Measurements from ENCODE around the gene CPS1. TPM values are rescaled to one million over a fixed set of nuclear protein-coding genes. Genes with fewer than 3 reads are reported as not detected.

CPS1 gene
- total RNA-seq, 2 experiments from 2014 or later = 1.2 to 1.3 TPM

DNA sequence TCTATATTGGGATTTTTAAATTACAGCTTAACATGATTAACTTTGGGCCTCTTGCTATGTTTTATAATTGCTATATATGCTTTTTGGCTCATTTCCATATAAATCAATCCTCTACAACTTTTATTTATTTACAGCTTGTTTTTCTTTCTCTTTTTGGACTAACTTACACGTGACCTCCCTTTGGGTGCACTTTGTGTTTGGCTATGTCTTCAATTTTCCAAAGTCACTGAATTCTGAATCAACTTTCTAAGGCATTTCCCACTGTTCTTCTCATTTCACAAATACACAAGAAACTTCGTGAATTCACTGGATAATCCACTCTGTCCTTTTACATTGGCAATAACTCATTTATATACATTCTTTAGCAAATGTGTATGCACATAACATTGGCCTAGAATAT is 5.4 kb upstream of the CPS1 start:
- ChIA-PET POLR2A (no interaction called here), CTCF (no interaction called here)
- no peaks in the 10 kb centered on the region for H3K9me3 Mint-ChIP-seq (ENCODE audit: insufficient read depth)
- no peak for DNase-seq
- no peak overlapping the region for H3K4me3 Mint-ChIP-seq
- ATAC-seq = no peak
- H3K36me3 Mint-ChIP-seq (ENCODE audit: low read depth) = no peaks in the 10 kb centered on the region
- H3K27me3 Mint-ChIP-seq (ENCODE audit: low read depth) = no peaks in the 10 kb centered on the region
- no peaks in the 10 kb centered on the region for H3K4me1 Mint-ChIP-seq (ENCODE audit: low read depth)
- no peak overlapping the region for H3K27ac Mint-ChIP-seq

DNA sequence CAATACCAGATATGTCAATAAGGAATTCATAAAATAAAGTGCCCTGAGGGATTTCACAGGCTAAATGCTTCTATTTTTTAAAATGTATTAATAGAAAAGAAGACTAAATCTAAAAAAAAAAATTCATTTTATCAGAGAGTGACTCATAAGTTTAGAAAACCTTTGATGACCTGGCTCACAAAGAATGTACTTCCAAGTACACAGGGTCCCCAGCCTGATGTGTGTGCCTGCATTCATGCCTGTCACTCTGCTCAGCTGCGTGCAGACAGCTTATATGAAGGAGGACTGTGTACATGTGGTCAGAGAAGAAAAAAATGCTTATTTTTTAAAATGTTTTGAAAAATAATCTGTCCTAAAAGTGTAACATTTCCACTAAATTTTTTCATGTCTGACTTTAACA is 3.0 kb upstream of the CPS1 start:
- ATAC-seq (no peak), DNase-seq (no peak)
- Mint-ChIP-seq H3K27ac (no peak overlapping the region), H3K27me3 (ENCODE audit: low read depth) (no peaks in the 10 kb centered on the region), H3K36me3 (ENCODE audit: low read depth) (no peaks in the 10 kb centered on the region), H3K4me3 (no peak overlapping the region), H3K9me3 (ENCODE audit: insufficient read depth) (no peaks in the 10 kb centered on the region), H3K4me1 (ENCODE audit: low read depth) (no peaks in the 10 kb centered on the region)
- POLR2A ChIA-PET = no interaction called here
- CTCF ChIA-PET = no interaction called here

DNA sequence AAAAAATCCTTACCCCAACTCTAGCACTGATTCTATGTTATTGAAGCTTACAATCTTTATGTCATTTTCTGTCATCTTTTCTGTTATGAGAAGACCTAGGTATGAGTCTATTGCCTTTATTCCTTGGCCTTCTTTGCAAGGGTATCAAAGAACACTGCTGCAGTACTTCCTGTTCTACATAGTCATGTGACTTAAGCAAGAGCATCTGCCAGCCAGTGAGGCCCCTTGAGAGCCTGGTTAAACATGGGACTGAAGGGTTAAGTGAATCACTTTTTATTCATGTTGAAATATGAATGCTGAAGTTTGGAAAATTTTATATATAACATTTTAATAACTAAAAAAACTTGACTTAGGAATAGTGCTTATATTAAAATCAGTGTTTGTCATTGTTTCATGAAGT is 844 bp upstream of the CPS1 start:
- Mint-ChIP-seq H3K27me3 (ENCODE audit: low read depth) (no peaks in the 10 kb centered on the region), H3K27ac (no peak overlapping the region), H3K4me3 (no peak overlapping the region), H3K36me3 (ENCODE audit: low read depth) (no peaks in the 10 kb centered on the region), H3K4me1 (ENCODE audit: low read depth) (no peaks in the 10 kb centered on the region), H3K9me3 (ENCODE audit: insufficient read depth) (no peaks in the 10 kb centered on the region)
- DNase-seq = no peak
- ChIA-PET CTCF (no interaction called here), POLR2A (no interaction called here)
- no peak for ATAC-seq

DNA sequence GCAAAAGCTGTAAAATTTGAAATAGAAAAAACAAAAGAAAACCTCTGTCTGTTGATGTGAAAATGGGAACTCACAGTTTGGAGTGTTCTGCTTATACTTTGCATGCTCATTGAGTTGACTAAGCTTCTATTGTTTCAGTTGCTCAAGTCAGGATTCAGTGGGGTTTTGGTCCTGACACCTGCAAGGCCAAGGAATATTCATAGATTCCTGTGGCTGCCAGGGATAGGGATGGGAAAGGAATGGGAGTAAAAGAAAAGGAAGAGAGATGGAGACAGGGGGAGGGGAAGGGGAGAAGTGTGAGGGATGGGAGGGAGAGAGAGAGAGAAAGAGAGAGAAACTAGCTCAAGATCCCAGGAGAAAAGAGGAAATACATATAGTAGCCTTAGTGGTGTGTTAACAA is 1.3 kb downstream of the CPS1 start:
- ATAC-seq = no peak
- POLR2A ChIA-PET = no interaction called here
- H3K27ac Mint-ChIP-seq = no peak overlapping the region
- H3K36me3 Mint-ChIP-seq (ENCODE audit: low read depth) = no peaks in the 10 kb centered on the region
- no peak overlapping the region for H3K4me3 Mint-ChIP-seq
- no peaks in the 10 kb centered on the region for H3K9me3 Mint-ChIP-seq (ENCODE audit: insufficient read depth)
- no peaks in the 10 kb centered on the region for H3K4me1 Mint-ChIP-seq (ENCODE audit: low read depth)
- no peak for DNase-seq
- H3K27me3 Mint-ChIP-seq (ENCODE audit: low read depth) = no peaks in the 10 kb centered on the region
- CTCF ChIA-PET = interaction anchor here (0.6 kb wide), 1 partner anchor 55 kb away, joined by 4 read pairs; no protein-coding TSS in a partner anchor

DNA sequence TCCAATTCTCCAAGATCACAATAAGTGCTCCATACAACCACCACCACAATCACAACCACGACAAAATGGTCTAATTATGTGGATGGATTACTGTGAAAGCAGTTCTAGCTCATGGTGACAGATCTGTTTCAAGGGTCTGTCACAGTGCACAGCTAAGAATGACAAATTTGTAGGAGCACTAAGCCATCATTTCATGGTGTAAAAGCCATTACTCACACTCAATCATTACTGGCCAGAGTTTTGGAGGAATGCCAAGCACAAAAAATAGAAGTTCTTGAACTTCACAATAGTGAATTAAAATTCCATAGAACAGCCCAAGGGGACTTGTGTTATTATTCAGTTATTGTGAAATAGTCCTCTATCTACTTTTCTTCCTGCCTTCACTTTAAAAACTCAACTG is 2.3 kb downstream of the CPS1 start:
- ATAC-seq = no peak
- Mint-ChIP-seq H3K36me3 (ENCODE audit: low read depth) (no peaks in the 10 kb centered on the region), H3K27ac (no peak overlapping the region), H3K4me3 (no peak overlapping the region), H3K9me3 (ENCODE audit: insufficient read depth) (no peaks in the 10 kb centered on the region), H3K27me3 (ENCODE audit: low read depth) (no peaks in the 10 kb centered on the region), H3K4me1 (ENCODE audit: low read depth) (no peaks in the 10 kb centered on the region)
- POLR2A ChIA-PET = no interaction called here
- no peak for DNase-seq
- CTCF ChIA-PET = no interaction called here

DNA sequence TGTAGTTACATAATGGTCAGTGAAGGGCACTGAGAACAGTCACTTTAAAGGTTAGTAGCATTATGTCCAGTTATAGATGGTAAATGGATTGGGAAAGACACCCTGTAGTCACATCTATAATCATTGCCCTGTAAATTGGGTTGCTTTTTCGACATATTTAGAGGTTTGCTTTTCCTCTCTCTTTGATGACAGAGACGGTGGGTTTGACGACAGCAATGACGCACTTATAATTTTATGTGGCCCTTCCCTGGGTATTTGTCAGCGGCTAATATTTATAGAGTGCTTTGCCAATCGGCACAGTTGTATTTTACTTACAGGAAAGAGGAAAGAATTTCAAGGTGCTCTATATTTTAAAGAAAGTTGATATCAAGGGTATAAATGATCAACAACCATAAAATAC is 2.8 kb downstream of the CPS1 start:
- no peak for ATAC-seq
- ChIA-PET POLR2A (no interaction called here), CTCF (no interaction called here)
- DNase-seq = no peak
- H3K4me3 Mint-ChIP-seq = no peak overlapping the region
- H3K27me3 Mint-ChIP-seq (ENCODE audit: low read depth) = no peaks in the 10 kb centered on the region
- no peaks in the 10 kb centered on the region for H3K9me3 Mint-ChIP-seq (ENCODE audit: insufficient read depth)
- no peaks in the 10 kb centered on the region for H3K4me1 Mint-ChIP-seq (ENCODE audit: low read depth)
- H3K27ac Mint-ChIP-seq = no peak overlapping the region
- H3K36me3 Mint-ChIP-seq (ENCODE audit: low read depth) = no peaks in the 10 kb centered on the region

DNA sequence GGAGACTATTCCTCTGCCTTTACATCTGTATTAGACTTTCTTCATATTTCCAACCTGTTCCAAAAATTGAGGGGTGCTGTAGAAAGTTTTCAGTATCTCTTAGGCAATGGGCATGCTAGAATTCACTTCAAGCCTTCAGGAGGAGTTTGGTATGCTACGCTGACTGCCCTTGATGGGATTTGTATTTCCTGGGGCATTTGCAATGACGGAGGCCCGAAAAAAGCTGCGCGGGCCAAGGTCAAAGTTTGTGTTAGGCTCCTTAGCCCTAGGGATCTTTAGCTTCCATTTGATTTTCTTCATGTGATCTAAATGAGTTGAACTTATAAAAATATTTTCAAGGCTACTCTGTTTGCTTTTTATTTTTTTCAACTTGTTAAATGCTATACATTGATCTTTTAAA is 5.1 kb downstream of the CPS1 start:
- no peak overlapping the region for H3K27ac Mint-ChIP-seq
- ATAC-seq = no peak
- no peaks in the 10 kb centered on the region for H3K4me1 Mint-ChIP-seq (ENCODE audit: low read depth)
- no peak overlapping the region for H3K4me3 Mint-ChIP-seq
- no peaks in the 10 kb centered on the region for H3K27me3 Mint-ChIP-seq (ENCODE audit: low read depth)
- H3K9me3 Mint-ChIP-seq (ENCODE audit: insufficient read depth) = no peaks in the 10 kb centered on the region
- CTCF ChIA-PET = no interaction called here
- H3K36me3 Mint-ChIP-seq (ENCODE audit: low read depth) = no peaks in the 10 kb centered on the region
- no peak for DNase-seq
- POLR2A ChIA-PET = no interaction called here

DNA sequence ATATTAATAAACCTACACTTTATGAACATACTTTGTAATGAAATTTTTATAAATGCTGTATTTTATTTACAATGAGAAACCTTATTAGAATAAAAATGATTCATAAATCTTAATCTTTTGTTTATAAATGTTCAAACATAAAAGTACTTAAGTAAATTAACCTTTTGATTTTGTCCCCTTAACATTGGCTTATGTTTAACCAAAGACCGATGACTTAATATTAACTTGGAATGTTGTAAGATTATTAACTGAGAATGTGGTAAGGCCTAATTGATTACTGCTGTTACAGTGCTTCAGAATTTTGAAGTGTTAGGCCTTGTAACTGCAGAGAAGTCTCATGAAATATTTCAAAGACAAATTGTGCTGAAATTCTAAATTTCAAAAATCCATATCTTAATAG is 5.7 kb downstream of the CPS1 start:
- Mint-ChIP-seq H3K27me3 (ENCODE audit: low read depth) (no peaks in the 10 kb centered on the region), H3K9me3 (ENCODE audit: insufficient read depth) (no peaks in the 10 kb centered on the region), H3K4me1 (ENCODE audit: low read depth) (no peaks in the 10 kb centered on the region), H3K36me3 (ENCODE audit: low read depth) (no peaks in the 10 kb centered on the region), H3K4me3 (no peak overlapping the region), H3K27ac (no peak overlapping the region)
- DNase-seq (no peak), ATAC-seq (no peak)
- CTCF ChIA-PET = no interaction called here
- POLR2A ChIA-PET = no interaction called here

DNA sequence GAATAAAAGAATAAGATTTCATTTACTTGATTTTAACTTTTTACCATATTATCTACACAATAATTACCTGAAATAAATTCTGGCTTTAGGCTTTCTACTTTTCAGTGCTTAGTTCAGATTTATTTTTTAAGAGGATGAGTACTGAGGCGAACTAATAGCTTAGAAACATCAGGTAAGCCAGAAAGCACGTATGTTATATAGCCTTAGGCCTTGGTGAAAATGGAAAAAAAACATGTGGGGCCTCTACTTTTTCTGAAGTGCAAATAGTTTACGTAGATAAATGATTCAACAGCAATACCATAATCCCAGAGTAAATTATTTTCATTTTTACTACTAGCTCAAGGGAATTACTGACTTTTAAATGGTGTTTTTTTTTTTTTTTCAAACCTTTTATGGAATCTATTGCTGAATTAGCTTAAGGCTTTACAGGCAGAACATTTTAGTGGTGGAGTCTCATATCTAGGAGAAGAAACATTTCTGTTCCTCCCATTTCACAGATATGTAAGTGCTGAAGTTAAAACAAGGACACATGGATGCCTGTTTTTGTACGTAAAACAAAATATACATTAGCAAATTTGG is 6.2 kb downstream of the CPS1 start:
- H3K9me3 Mint-ChIP-seq (ENCODE audit: insufficient read depth) = no peaks in the 10 kb centered on the region
- H3K4me1 Mint-ChIP-seq (ENCODE audit: low read depth) = no peaks in the 10 kb centered on the region
- no peak overlapping the region for H3K27ac Mint-ChIP-seq
- DNase-seq = no peak
- ATAC-seq = no peak
- H3K27me3 Mint-ChIP-seq (ENCODE audit: low read depth) = no peaks in the 10 kb centered on the region
- no peaks in the 10 kb centered on the region for H3K36me3 Mint-ChIP-seq (ENCODE audit: low read depth)
- H3K4me3 Mint-ChIP-seq = no peak overlapping the region
- ChIA-PET CTCF (no interaction called here), POLR2A (no interaction called here)

DNA sequence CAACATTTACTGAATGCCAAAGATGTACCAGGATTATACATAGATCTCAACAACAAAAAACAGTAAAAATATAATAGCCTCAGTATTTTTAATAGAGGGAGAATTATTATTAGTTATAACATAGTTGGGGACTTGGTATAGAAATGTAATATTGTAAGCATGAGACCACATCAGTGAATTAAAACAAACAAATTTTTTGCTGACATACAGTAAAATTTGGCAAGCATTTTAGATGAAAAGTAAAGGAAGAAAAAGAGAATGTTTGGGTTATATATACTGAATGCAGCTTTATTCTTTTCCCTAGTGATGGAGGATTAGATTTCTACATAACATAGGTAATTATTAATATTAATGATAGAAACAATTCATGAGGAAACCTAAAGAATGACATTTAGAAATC is 10.9 kb downstream of the CPS1 start:
- POLR2A ChIA-PET = no interaction called here
- ATAC-seq (no peak), DNase-seq (no peak)
- Mint-ChIP-seq H3K27me3 (ENCODE audit: low read depth) (peaks cover 2% of the 10 kb centered on the region), H3K9me3 (ENCODE audit: insufficient read depth) (no peaks in the 10 kb centered on the region), H3K4me1 (ENCODE audit: low read depth) (no peaks in the 10 kb centered on the region), H3K4me3 (no peak overlapping the region), H3K27ac (no peak overlapping the region), H3K36me3 (ENCODE audit: low read depth) (no peaks in the 10 kb centered on the region)
- CTCF ChIA-PET = interaction anchor here (0.9 to 1.7 kb wide), 2 partner anchors 9 to 12 kb away, joined by 3 to 4 read pairs; no protein-coding TSS in a partner anchor

DNA sequence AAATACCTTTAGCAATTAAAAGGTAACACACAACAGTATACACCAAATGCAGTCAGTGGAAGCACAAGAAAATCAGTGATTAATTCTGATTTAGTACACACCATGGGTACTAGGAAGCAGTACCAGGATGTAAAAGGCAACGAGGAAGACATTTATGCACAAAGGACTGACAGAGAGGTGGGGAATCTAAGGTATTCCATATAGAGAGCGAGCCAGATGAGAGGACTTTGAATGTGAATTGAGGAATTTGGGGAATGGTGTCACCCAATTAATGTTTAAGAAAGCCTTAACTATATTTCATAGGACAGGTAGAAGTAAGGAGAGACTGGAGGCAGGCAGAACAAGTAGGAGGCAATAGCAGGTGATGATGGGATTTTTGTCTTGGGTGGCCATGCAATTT is 11.7 kb downstream of the CPS1 start:
- ChIA-PET CTCF (no interaction called here), POLR2A (no interaction called here)
- no peaks in the 10 kb centered on the region for H3K4me1 Mint-ChIP-seq (ENCODE audit: low read depth)
- peaks cover 2% of the 10 kb centered on the region for H3K27me3 Mint-ChIP-seq (ENCODE audit: low read depth)
- ATAC-seq = no peak
- no peak overlapping the region for H3K27ac Mint-ChIP-seq
- no peak overlapping the region for H3K4me3 Mint-ChIP-seq
- H3K9me3 Mint-ChIP-seq (ENCODE audit: insufficient read depth) = no peaks in the 10 kb centered on the region
- DNase-seq = no peak
- H3K36me3 Mint-ChIP-seq (ENCODE audit: low read depth) = no peaks in the 10 kb centered on the region

DNA sequence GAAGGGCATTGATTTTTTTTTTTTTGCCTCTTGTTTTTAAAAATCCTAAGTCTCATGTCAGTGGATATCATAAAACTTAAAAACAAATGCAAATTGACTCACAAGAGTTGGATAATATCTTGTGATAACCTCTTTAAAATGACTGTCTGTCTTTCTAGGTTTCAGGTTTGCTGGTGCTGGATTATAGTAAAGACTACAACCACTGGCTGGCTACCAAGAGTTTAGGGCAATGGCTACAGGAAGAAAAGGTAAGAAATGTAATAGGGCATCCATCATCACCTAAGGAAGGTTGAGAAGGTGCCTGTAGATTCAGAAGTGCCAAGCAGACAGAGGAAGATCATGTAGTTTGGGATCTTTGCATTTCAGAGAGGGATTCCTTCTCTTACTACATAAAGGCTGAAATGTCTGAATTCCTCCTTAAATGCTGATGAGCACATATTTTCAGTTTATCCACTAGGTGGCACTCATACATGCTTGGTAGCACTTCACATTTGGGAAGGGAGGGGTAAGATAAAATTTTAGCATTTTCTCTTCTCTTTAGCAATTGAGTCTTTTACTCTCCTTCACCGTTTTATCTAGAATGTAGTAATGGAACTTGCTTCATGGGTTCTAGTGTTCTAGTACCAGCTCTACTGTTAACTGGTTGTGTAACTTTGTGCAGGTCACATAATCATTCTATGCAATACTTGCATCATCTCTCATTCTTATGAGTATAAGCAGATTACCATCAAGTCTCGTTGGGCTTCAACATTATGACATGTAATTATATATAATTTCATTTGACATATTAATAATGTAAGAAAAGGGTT is 21.1 kb downstream of the CPS1 start:
- peak; percentile 49 for ATAC-seq
- Mint-ChIP-seq H3K4me3 (no peak overlapping the region), H3K36me3 (ENCODE audit: low read depth) (no peaks in the 10 kb centered on the region), H3K9me3 (ENCODE audit: insufficient read depth) (no peaks in the 10 kb centered on the region), H3K4me1 (ENCODE audit: low read depth) (no peaks in the 10 kb centered on the region), H3K27ac (no peak overlapping the region), H3K27me3 (ENCODE audit: low read depth) (no peaks in the 10 kb centered on the region)
- CTCF ChIA-PET = no interaction called here
- DNase-seq = peak; percentile 21
- POLR2A ChIA-PET = no interaction called here

DNA sequence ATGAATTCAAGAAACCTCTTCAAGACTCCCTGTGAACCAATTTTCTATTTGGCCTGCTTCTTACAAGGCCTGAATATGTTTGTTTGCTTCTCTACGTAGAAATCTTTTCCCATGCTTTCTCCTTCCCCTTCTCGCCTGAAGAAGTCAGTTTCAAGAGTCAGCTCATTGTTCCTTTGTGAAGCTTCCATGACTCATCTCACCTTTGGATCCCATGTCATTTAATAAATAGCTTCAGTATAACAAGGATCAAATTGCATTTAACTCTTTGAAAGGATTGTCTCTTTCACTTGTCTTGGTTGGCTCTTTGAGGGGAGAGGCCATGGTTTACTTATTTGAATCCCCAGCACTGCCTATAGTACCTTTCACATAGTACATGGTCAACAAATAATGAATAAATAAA is 28.4 kb downstream of the CPS1 start:
- Mint-ChIP-seq H3K9me3 (ENCODE audit: insufficient read depth) (no peaks in the 10 kb centered on the region), H3K4me3 (no peak overlapping the region), H3K27me3 (ENCODE audit: low read depth) (peaks cover 2% of the 10 kb centered on the region), H3K36me3 (ENCODE audit: low read depth) (no peaks in the 10 kb centered on the region), H3K4me1 (ENCODE audit: low read depth) (no peaks in the 10 kb centered on the region), H3K27ac (no peak overlapping the region)
- ATAC-seq (no peak), DNase-seq (no peak)
- ChIA-PET CTCF (no interaction called here), POLR2A (no interaction called here)
